BJ (cell line): ENCODE data around the gene GCK. TPM values are rescaled to one million over a fixed set of nuclear protein-coding genes. Genes with fewer than 3 reads are reported as not detected.

ENCODE experiments used
- CTCF ChIA-PET: fragments of 350-600 bp; formaldehyde crosslinking; extraction: SDS; loops from one replicate; lab custom pipeline; 2021; ENCODE audit warnings: antibody characterized with exemption, inconsistent platforms; lab: Yijun Ruan, JAX
- POLR2A ChIA-PET: fragments of 300-600 bp; sonication (Branson Sonifier 250); formaldehyde crosslinking; extraction: SDS; loops from one replicate; lab custom pipeline; 2021; ENCODE audit warnings: antibody characterized with exemption; lab: Charles Lee
- DNase-seq: peaks from one replicate; pipeline ENCODE4 v3.0.0-alpha.2; 2011; ENCODE audit warnings: low read depth
- H3K27me3 ChIP-seq: 2 replicates; pipeline ENCODE4 v1.6.0; 2011; ENCODE audit warnings: low read length; ENCODE audit not compliant: control insufficient read depth, insufficient read depth
- H3K36me3 ChIP-seq: 2 replicates; pipeline ENCODE4 v1.5.1; 2011; ENCODE audit warnings: low read length; ENCODE audit not compliant: control insufficient read depth, insufficient read depth
- H3K4me3 ChIP-seq: 2 replicates; pipeline ENCODE4 v1.5.1; 2011; ENCODE audit warnings: low read depth, mild to moderate bottlenecking, control low read depth, low read length
- CTCF ChIP-seq: IDR thresholded peaks from 2 replicates; pipeline ENCODE4 v1.5.1; 2011; ENCODE audit warnings: low read depth, mild to moderate bottlenecking, control low read depth, inconsistent platforms, low read length, moderate library complexity; ENCODE audit not compliant: insufficient read depth
- polyA plus RNA-seq: library from polyadenylated mRNA; depleted of rRNA; stranded (reverse); fragments of >200 nt; gene quantifications from 2 replicates; pipeline ENCODE4 v1.2.3, GENCODE V29; 2011

The GCK gene
- polyA plus RNA-seq, 1 experiment = 0.40 TPM

GRCh38 chr7:44151956-44152355, 37.3 kb downstream of the GCK start:
- Histone ChIP-seq H3K36me3 (no peaks in the 10 kb centered on the region), H3K4me3 (no peak overlapping the region), H3K27me3 (no peaks in the 10 kb centered on the region)
- CTCF ChIA-PET = no interaction called here
- POLR2A ChIA-PET = no interaction called here
- no peak for DNase-seq
- TF ChIP-seq CTCF = no peak

GRCh38 chr7:44150966-44151941, 38.0 kb downstream of the GCK start:
- no peak for TF ChIP-seq CTCF
- ChIA-PET CTCF (no interaction called here), POLR2A (no interaction called here)
- DNase-seq = no peak
- Histone ChIP-seq H3K4me3 (no peak overlapping the region), H3K36me3 (no peaks in the 10 kb centered on the region), H3K27me3 (no peaks in the 10 kb centered on the region)

GRCh38 chr7:44150466-44150832, 38.8 kb downstream of the GCK start:
- H3K27me3 ChIP-seq = no peaks in the 10 kb centered on the region
- no peaks in the 10 kb centered on the region for H3K36me3 ChIP-seq
- CTCF ChIA-PET = no interaction called here
- no peak for DNase-seq
- POLR2A ChIA-PET = interaction anchor here (0.6 kb wide), 1 partner anchor 8 kb away, joined by 9 read pairs; no protein-coding TSS in a partner anchor
- H3K4me3 ChIP-seq = no peak overlapping the region
- TF ChIP-seq CTCF = no peak

- DNase-seq = no peak
- Histone ChIP-seq H3K27me3 (peaks cover under 1% of the 10 kb centered on the region; the same call in 1 of the 2 replicates), H3K4me3 (no peak overlapping the region), H3K36me3 (no peaks in the 10 kb centered on the region)
- ChIA-PET CTCF (no interaction called here), POLR2A (interaction anchor here (0.6 kb wide), 1 partner anchor 8 kb away, joined by 9 read pairs; no protein-coding TSS in a partner anchor)
- no peak for TF ChIP-seq CTCF
These were observed 39.4 kb downstream of the GCK start for GRCh38 chr7:44149571-44150465.
